Thymus (tissue), 11 donors: ENCODE data around the gene KIRREL1. TPM values are rescaled to one million over a fixed set of nuclear protein-coding genes. Genes with fewer than 3 reads are reported as not detected.
"Not testable (repeated sequence)": the region's sequence is repeated elsewhere in the genome, so short reads cannot be mapped to it uniquely, and the experiment has no call there.

Source experiments
- DNase-seq, 9 donors: peaks; one replicate each; pipeline ENCODE4 v3.0.0-alpha.2; 2013; ENCODE audit warnings: low spot score in 9 of 9, low read depth in 6 of 9, missing footprints in 1 of 9
- H3K27ac ChIP-seq, 2 donors: one replicate each; pipeline ENCODE4 v1.5.1; 2013; ENCODE audit warnings: control low read depth in 1 of 2, low read depth in 1 of 2, low read length in 1 of 2, mild to moderate bottlenecking in 1 of 2, moderate library complexity in 1 of 2
- H3K27me3 ChIP-seq, 2 donors: one replicate each; pipeline ENCODE4 v1.5.1; 2013; ENCODE audit warnings: low read length in 1 of 2; ENCODE audit not compliant: control insufficient read depth in 2 of 2, insufficient read depth in 1 of 2
- H3K36me3 ChIP-seq, 2 donors: one replicate each; pipeline ENCODE4 v1.5.1; 2013; ENCODE audit warnings: low read length in 1 of 2, mild to moderate bottlenecking in 1 of 2, moderate library complexity in 1 of 2; ENCODE audit not compliant: control insufficient read depth in 2 of 2, insufficient read depth in 2 of 2
- H3K4me1 ChIP-seq, 2 donors: one replicate each; pipeline ENCODE4 v1.5.1; 2013; ENCODE audit warnings: low read length in 2 of 2; ENCODE audit not compliant: control insufficient read depth in 2 of 2, insufficient read depth in 2 of 2
- H3K4me3 ChIP-seq, 2 donors: one replicate each; pipeline ENCODE4 v1.5.1; 2013; ENCODE audit warnings: low read length in 2 of 2, control low read depth in 1 of 2, mild to moderate bottlenecking in 1 of 2
- H3K9me3 ChIP-seq, 2 donors: one replicate each; pipeline ENCODE4 v1.5.1; 2013; ENCODE audit warnings: low read length in 1 of 2, mild to moderate bottlenecking in 1 of 2; ENCODE audit not compliant: control insufficient read depth in 2 of 2, insufficient read depth in 1 of 2
- WGBS: extraction: QIAGEN DNeasy Blood & Tissue Kit; methylation state at CpG from one replicate; pipeline ENCODE4 v1.1.7; 2013; 5-methylcytosine and 5-hydroxymethylcytosine counted together
- polyA plus RNA-seq: library from polyadenylated mRNA; stranded (reverse); fragments of 200-250 nt; gene quantifications from one replicate; pipeline ENCODE4 v1.2.3, GENCODE V29; 2013
- total RNA-seq: library from RNA; stranded (reverse); fragments of 120-200 nt; gene quantifications from one replicate; pipeline ENCODE4 v1.2.4, GENCODE V29; 2013
- donor health status: healthy.

The KIRREL1 gene
- total and polyA plus RNA-seq, 2 donors, result 3.4 to 5.9 TPM

GRCh38 chr1:158121604-158122254 is 128.3 kb downstream of the KIRREL1 start:
- Histone ChIP-seq H3K4me3 (no peak overlapping the region), H3K27me3 (peaks cover 0 to 2% of the 10 kb centered on the region in 2 donors), H3K9me3 (no peaks in the 10 kb centered on the region), H3K36me3 (no peaks in the 10 kb centered on the region), H3K4me1 (peaks cover 30 to 62% of the 10 kb centered on the region in 2 donors), H3K27ac (no peak overlapping the region)
- 43% methylated on average over 5 of the region's 5 CpGs for WGBS
- DNase-seq, result peak in 5 of 9 donors; percentile 49 to 78 (median 60)

GRCh38 chr1:158122833-158123388 is 129.5 kb downstream of the KIRREL1 start:
- Histone ChIP-seq H3K27ac (no peak overlapping the region), H3K4me3 (no peak overlapping the region), H3K27me3 (peaks cover 0 to 2% of the 10 kb centered on the region in 2 donors), H3K9me3 (no peaks in the 10 kb centered on the region), H3K36me3 (no peaks in the 10 kb centered on the region), H3K4me1 (peaks cover 31 to 53% of the 10 kb centered on the region in 2 donors)
- no peak for DNase-seq
- 95% methylated on average over 2 of the region's 2 CpGs for WGBS

- Histone ChIP-seq H3K9me3 (no peaks in the 10 kb centered on the region), H3K36me3 (no peaks in the 10 kb centered on the region), H3K4me1 (peaks cover 22 to 42% of the 10 kb centered on the region in 2 donors), H3K4me3 (no peak overlapping the region), H3K27ac (peak overlapping the region in 1 of 2 donors; percentile 38), H3K27me3 (no peaks in the 10 kb centered on the region)
- 92% methylated on average over 2 of the region's 2 CpGs for WGBS
- DNase-seq, result peak in 1 of 9 donors; percentile 37
Measured at GRCh38 chr1:158124034-158124433, 130.6 kb downstream of the KIRREL1 start.

GRCh38 chr1:158124999-158125398 is 131.6 kb downstream of the KIRREL1 start:
- peak; percentile 67 to 93 (median 85) for DNase-seq
- Histone ChIP-seq H3K36me3 (no peaks in the 10 kb centered on the region), H3K27me3 (no peaks in the 10 kb centered on the region), H3K9me3 (no peaks in the 10 kb centered on the region), H3K4me3 (no peak overlapping the region), H3K4me1 (peaks cover 20 to 36% of the 10 kb centered on the region in 2 donors), H3K27ac (no peak overlapping the region)
- WGBS, result 27% methylated on average over 4 of the region's 4 CpGs

- H3K4me1 ChIP-seq, result peaks cover 16 to 32% of the 10 kb centered on the region in 2 donors
- no peaks in the 10 kb centered on the region for H3K27me3 ChIP-seq
- peak in 3 of 9 donors; percentile 33 to 63 (median 39) for DNase-seq
- H3K36me3 ChIP-seq, result no peaks in the 10 kb centered on the region
- no peak overlapping the region for H3K4me3 ChIP-seq
- 5% methylated on average over 2 of the region's 2 CpGs for WGBS
- peak overlapping the region in 1 of 2 donors; percentile 51 for H3K27ac ChIP-seq
- H3K9me3 ChIP-seq, result no peaks in the 10 kb centered on the region
Measured at GRCh38 chr1:158126425-158126824, 133.0 kb downstream of the KIRREL1 start.

GRCh38 chr1:158128531-158128930 is 135.1 kb downstream of the KIRREL1 start:
- DNase-seq, H3K27ac ChIP-seq, H3K9me3 ChIP-seq, H3K27me3 ChIP-seq, H3K4me3 ChIP-seq, H3K36me3 ChIP-seq: not testable (repeated sequence)
- H3K4me1 ChIP-seq, result peaks cover 16 to 29% of the 10 kb centered on the region in 2 donors
- 98% methylated on average over 8 of the region's 8 CpGs for WGBS

- peaks cover 6% of the 10 kb centered on the region in 2 donors for H3K4me1 ChIP-seq
- no peaks in the 10 kb centered on the region for H3K27me3 ChIP-seq
- no peak for DNase-seq
- H3K4me3 ChIP-seq, result no peak overlapping the region
- H3K9me3 ChIP-seq, result no peaks in the 10 kb centered on the region
- H3K27ac ChIP-seq, result no peak overlapping the region
- 96% methylated on average over 3 of the region's 3 CpGs for WGBS
- H3K36me3 ChIP-seq, result no peaks in the 10 kb centered on the region
Measured at GRCh38 chr1:158131217-158131616, 137.8 kb downstream of the KIRREL1 start.

GRCh38 chr1:158140764-158141192 is 147.3 kb downstream of the KIRREL1 start:
- Histone ChIP-seq H3K27me3 (no peaks in the 10 kb centered on the region), H3K9me3 (no peaks in the 10 kb centered on the region), H3K27ac (peak overlapping the region in 1 of 2 donors; percentile 26), H3K36me3 (no peaks in the 10 kb centered on the region), H3K4me1 (peaks cover 13 to 22% of the 10 kb centered on the region in 2 donors), H3K4me3 (no peak overlapping the region)
- 94% methylated on average over 3 of the region's 3 CpGs for WGBS
- no peak for DNase-seq

GRCh38 chr1:158145173-158145719 is 151.8 kb downstream of the KIRREL1 start:
- Histone ChIP-seq H3K4me3 (no peak overlapping the region), H3K36me3 (no peaks in the 10 kb centered on the region), H3K4me1 (peaks cover 20 to 33% of the 10 kb centered on the region in 2 donors), H3K27me3 (no peaks in the 10 kb centered on the region), H3K27ac (no peak overlapping the region), H3K9me3 (no peaks in the 10 kb centered on the region)
- DNase-seq, result no peak
